Adrenal gland (tissue), 12 donors: Measurements from ENCODE around the gene FAM131A. TPM values are rescaled to one million over a fixed set of nuclear protein-coding genes. Genes with fewer than 3 reads are reported as not detected.

Experiments
- DNase-seq, 7 donors: peaks; one replicate each; pipeline ENCODE4 v3.0.0-alpha.2; 2019 to 2020
- H3K27ac ChIP-seq, 5 donors: fragments of 200-600 bp; sonication (generic) in 4 of 5; 1 replicate in 3 of 5; 2 replicates in 2 of 5; pipeline versions ENCODE4 v1.5.1 to v1.8.0; 2016 to 2020; ENCODE audit warnings: mild to moderate bottlenecking in 1 of 5
- H3K27me3 ChIP-seq: fragments of 200-600 bp; 2 replicates; pipeline ENCODE4 v1.8.0; 2021
- H3K36me3 ChIP-seq, 2 donors: fragments of 200-600 bp; replicated peaks in 1 of 2; 1 replicate in 1 of 2; 2 replicates in 1 of 2; pipeline versions ENCODE4 v1.5.1 to v1.8.0; 2018 to 2022
- H3K4me1 ChIP-seq, 2 donors: fragments of 200-600 bp; replicated peaks in 1 of 2; 1 replicate in 1 of 2; 2 replicates in 1 of 2; pipeline versions ENCODE4 v1.5.1 to v1.8.0; 2018 to 2021
- H3K4me3 ChIP-seq, 4 donors: fragments of 200-600 bp; sonication (generic) in 3 of 4; one replicate each; pipeline ENCODE4 v1.5.1; 2016 to 2018
- H3K9me3 ChIP-seq, 3 donors: fragments of 200-600 bp; sonication (generic) in 1 of 3; replicated peaks in 1 of 3; 1 replicate in 2 of 3; 2 replicates in 1 of 3; pipeline versions ENCODE4 v1.5.1 to v1.8.0; 2016 to 2021
- POLR2A ChIP-seq, 2 donors: fragments of 450-650 bp; IDR thresholded peaks; one replicate each; pipeline ENCODE4 v1.6.1; 2017; ENCODE audit warnings: antibody characterized with exemption in 2 of 2, mild to moderate bottlenecking in 2 of 2, moderate library complexity in 1 of 2
- WGBS, 4 donors: extraction: QIAGEN DNeasy Blood & Tissue Kit in 2 of 4; methylation state at CpG; one replicate each; pipeline versions ENCODE4 v1.1.5 to v1.1.7; 2013 to 2017; 5-methylcytosine and 5-hydroxymethylcytosine counted together
- intact Hi-C, 2 donors: fragments of 100-400 bp; cut with DNase I; formaldehyde crosslinking; loops; one replicate each; pipeline versions ENCODE4 v1.14.1 to v1.15.0; 2022 to 2023
- polyA plus RNA-seq, 3 donors: library from polyadenylated mRNA; stranded (reverse); fragments of 200-250 nt in 2 of 3; fragments of 350-450 nt in 1 of 3; fragmentation: Illumina TruSeq in 1 of 3; extraction: RNeasy Lipid Tissue Mini Kit (QIAGEN cat#74804) in 1 of 3; gene quantifications; one replicate each; pipeline ENCODE4 v1.2.3, GENCODE V29; 2013 to 2014
- total RNA-seq, 9 donors: library from RNA; depleted of rRNA in 4 of 9; stranded (reverse); fragments of >200 nt in 4 of 9; fragments of 120-200 nt in 1 of 9; fragmentation: NEBNext Ultra II Directional in 1 of 9; extraction: Animal tissue kit (Norgen Biotek cat#: 25700) in 1 of 9; gene quantifications; one replicate each; pipeline versions ENCODE4 v1.1.0 to v1.2.4, GENCODE V29; 2013 to 2023
- TF ChIP-seq, protein P1 (sequence below), 6 experiments: fragments of 450-650 bp in 4 of 6; fragments of 200-600 bp in 2 of 6; sonication (generic) in 1 of 6; IDR thresholded peaks; 1 replicate in 5 of 6; 2 replicates in 1 of 6; pipeline versions ENCODE4 v1.5.1 to v1.8.0; 2016 to 2021; ENCODE audit warnings: antibody characterized with exemption in 6 of 6, mild to moderate bottlenecking in 2 of 6, moderate library complexity in 1 of 6
- donor health status: healthy with polysubstance abuse.
- donor health status: Bipolar disorder and iron deficiency.
- donor health status: DM: yes; HTN: yes; CAD: no.
- donor health status: DM: no; HTN: no; CAD: no.
- donor health status: DM: no; HTN: no; CAD: no.
- donor health status: DM: yes; HTN: yes; CAD: no.

FAM131A gene
- total and polyA plus RNA-seq, 12 donors: 13.3 to 43.0 (median 33.7) TPM

DNA sequence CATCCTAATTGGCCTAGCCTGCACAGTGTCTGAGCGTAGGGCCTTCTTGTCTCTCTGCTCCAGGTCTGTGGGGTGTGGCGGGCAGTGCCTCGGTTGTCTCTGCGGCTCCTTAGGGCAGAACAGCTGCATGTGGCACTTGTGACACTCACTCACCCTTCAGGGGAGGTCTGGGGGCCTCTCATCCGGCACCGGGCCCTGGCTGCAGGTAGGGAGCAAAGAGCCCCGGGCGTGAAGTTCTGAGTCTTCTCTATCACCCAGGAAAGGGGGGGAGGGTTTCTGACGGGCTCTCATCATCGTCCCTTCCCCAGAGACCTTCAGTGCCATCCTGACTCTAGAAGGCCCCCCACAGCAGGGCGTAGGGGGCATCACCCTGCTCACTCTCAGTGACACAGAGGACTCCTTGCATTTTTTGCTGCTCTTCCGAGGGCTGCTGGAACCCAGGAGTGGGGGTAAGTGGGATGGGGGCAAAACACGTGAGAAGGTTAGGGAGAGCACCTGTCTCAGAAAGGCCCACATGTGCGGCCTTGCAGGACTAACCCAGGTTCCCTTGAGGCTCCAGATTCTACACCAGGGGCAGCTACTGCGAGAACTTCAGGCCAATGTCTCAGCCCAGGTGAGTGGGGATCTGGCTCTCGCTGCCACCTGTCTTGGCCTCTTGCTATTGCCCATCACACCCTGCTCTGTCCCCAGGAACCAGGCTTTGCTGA lies 45.1 kb downstream of the FAM131A start:
- WGBS, 4 donors: 87 to 95% (median 92%) methylated on average over 13 to 16 of the region's 16 CpGs
- Histone ChIP-seq H3K4me3 (no peak overlapping the region), H3K4me1 (peaks cover 8 to 23% of the 10 kb centered on the region in 2 donors), H3K9me3 (no peaks in the 10 kb centered on the region), H3K36me3 (no peaks in the 10 kb centered on the region), H3K27me3 (peaks cover 8% of the 10 kb centered on the region), H3K27ac (no peak overlapping the region)
- intact Hi-C loops: no loop called here
- DNase-seq: no peak
- TF ChIP-seq, protein P1, sequence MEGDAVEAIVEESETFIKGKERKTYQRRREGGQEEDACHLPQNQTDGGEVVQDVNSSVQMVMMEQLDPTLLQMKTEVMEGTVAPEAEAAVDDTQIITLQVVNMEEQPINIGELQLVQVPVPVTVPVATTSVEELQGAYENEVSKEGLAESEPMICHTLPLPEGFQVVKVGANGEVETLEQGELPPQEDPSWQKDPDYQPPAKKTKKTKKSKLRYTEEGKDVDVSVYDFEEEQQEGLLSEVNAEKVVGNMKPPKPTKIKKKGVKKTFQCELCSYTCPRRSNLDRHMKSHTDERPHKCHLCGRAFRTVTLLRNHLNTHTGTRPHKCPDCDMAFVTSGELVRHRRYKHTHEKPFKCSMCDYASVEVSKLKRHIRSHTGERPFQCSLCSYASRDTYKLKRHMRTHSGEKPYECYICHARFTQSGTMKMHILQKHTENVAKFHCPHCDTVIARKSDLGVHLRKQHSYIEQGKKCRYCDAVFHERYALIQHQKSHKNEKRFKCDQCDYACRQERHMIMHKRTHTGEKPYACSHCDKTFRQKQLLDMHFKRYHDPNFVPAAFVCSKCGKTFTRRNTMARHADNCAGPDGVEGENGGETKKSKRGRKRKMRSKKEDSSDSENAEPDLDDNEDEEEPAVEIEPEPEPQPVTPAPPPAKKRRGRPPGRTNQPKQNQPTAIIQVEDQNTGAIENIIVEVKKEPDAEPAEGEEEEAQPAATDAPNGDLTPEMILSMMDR (IDR thresholded peaks at IDR 0.05): no peak
- no peak for TF ChIP-seq POLR2A (IDR thresholded peaks at IDR 0.05)

DNA sequence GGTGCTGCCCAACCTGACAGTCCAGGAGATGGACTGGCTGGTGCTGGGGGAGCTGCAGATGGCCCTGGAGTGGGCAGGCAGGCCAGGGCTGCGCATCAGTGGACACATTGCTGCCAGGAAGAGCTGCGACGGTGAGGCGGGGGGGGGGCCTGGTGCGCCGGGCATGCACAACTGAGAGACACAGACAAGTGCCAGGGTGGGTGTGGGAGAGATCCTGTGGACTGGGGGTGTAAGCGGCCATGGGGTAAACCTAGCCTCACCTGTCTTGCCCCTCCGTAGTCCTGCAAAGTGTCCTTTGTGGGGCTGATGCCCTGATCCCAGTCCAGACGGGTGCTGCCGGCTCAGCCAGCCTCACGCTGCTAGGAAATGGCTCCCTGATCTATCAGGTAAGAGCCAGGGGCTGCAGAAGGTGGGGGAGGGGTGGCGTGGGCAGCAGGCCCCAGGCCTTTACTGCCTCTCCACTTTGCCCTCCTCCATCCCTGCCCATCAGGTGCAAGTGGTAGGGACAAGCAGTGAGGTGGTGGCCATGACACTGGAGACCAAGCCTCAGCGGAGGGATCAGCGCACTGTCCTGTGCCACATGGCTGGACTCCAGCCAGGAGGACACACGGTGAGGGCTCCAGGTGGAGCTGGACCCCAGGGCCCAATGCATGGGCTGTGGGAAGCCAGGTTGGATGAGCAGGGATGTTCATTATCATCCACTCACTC lies 45.8 kb downstream of the FAM131A start:
- Histone ChIP-seq H3K4me3 (no peak overlapping the region), H3K27me3 (peaks cover 8% of the 10 kb centered on the region), H3K4me1 (peaks cover 8 to 16% of the 10 kb centered on the region in 2 donors), H3K27ac (no peak overlapping the region), H3K9me3 (no peaks in the 10 kb centered on the region), H3K36me3 (no peaks in the 10 kb centered on the region)
- TF ChIP-seq, protein P1 (IDR thresholded peaks at IDR 0.05): no peak
- no peak for TF ChIP-seq POLR2A (IDR thresholded peaks at IDR 0.05)
- no peak for DNase-seq
- 93 to 100% (median 96%) methylated on average over 3 to 15 of the region's 15 CpGs for WGBS, 4 donors
- intact Hi-C loops: no loop called here

DNA sequence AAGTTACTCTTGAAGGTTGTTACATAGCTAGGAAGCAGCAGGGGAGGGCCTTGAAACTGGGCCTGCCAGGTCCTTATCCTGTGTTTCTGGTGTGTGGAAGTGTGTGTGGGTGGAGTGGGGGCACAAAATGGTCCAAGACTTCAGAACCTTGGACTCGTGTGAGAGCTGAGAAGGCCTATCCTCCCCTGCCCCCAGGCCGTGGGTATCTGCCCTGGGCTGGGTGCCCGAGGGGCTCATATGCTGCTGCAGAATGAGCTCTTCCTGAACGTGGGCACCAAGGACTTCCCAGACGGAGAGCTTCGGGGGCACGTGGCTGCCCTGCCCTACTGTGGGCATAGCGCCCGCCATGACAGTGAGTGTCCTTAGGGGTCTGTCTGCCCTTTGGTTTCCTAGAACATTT lies 46.9 kb downstream of the FAM131A start:
- TF ChIP-seq POLR2A (IDR thresholded peaks at IDR 0.05): no peak
- TF ChIP-seq, protein P1 (IDR thresholded peaks at IDR 0.05): no peak
- no peak for DNase-seq
- intact Hi-C loops: no loop called here
- H3K9me3 ChIP-seq: no peaks in the 10 kb centered on the region
- H3K27ac ChIP-seq: no peak overlapping the region
- H3K4me1 ChIP-seq: peaks cover 8 to 11% of the 10 kb centered on the region in 2 donors
- H3K36me3 ChIP-seq: no peaks in the 10 kb centered on the region
- peaks cover 8% of the 10 kb centered on the region for H3K27me3 ChIP-seq
- no peak overlapping the region for H3K4me3 ChIP-seq
- 85 to 100% (median 89%) methylated on average over 1 to 9 of the region's 9 CpGs for WGBS, 4 donors

DNA sequence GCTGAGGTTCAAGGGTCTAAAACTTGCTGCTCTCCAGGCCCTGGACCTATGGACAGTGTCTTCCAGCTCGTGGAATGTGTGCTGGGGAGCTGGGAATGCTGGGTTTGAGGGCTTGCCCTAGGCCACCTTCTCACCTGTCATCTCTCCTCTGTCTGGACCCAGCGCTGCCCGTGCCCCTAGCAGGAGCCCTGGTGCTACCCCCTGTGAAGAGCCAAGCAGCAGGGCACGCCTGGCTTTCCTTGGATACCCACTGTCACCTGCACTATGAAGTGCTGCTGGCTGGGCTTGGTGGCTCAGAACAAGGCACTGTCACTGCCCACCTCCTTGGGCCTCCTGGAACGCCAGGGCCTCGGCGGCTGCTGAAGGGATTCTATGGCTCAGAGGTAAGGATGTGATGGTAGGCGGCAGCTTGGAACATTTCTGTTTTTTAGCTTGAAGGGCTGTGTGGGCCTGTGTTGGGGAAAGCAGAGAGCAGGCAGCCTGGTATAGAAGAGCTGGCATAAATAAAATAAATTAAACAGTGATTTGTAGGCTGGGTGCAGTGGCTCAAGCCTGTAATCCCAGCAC lies 47.5 kb downstream of the FAM131A start:
- H3K9me3 ChIP-seq: no peaks in the 10 kb centered on the region
- peaks cover 8% of the 10 kb centered on the region for H3K27me3 ChIP-seq
- H3K36me3 ChIP-seq: no peaks in the 10 kb centered on the region
- no peak overlapping the region for H3K27ac ChIP-seq
- TF ChIP-seq, protein P1 (IDR thresholded peaks at IDR 0.05): no peak
- TF ChIP-seq POLR2A (IDR thresholded peaks at IDR 0.05): no peak
- peaks cover 8 to 11% of the 10 kb centered on the region in 2 donors for H3K4me1 ChIP-seq
- 89 to 96% (median 94%) methylated on average over 4 to 8 of the region's 8 CpGs for WGBS, 4 donors
- no peak for DNase-seq
- intact Hi-C loops: no loop called here
- H3K4me3 ChIP-seq: no peak overlapping the region
